NCI-H2081 (cell line): ENCODE measurements around the gene COL8A1.
"Not testable (repeated sequence)": the region's sequence is repeated elsewhere in the genome, so short reads cannot be mapped to it uniquely, and the experiment has no call there.

Experiments
- DNase-seq, 2 experiments: peaks; one replicate each; lab custom pipeline; 2025; lab: John Stamatoyannopoulos, UW

Gene COL8A1

GRCh38 chr3:99710094-99710493 is 71.7 kb downstream of the COL8A1 start:
- DNase-seq = no peak

GRCh38 chr3:99711351-99711750 is 73.0 kb downstream of the COL8A1 start:
- DNase-seq = no peak

- DNase-seq = no peak
Observed at GRCh38 chr3:99712291-99712954, 74.0 kb downstream of the COL8A1 start.

- DNase-seq = no peak
Observed at GRCh38 chr3:99713440-99713839, 75.0 kb downstream of the COL8A1 start.

- no peak for DNase-seq
Observed at GRCh38 chr3:99714146-99714545, 75.8 kb downstream of the COL8A1 start.

- no peak for DNase-seq
Observed at GRCh38 chr3:99714575-99714974, 76.2 kb downstream of the COL8A1 start.

GRCh38 chr3:99716463-99716995 is 78.1 kb downstream of the COL8A1 start:
- DNase-seq = no peak

GRCh38 chr3:99720985-99721632 is 82.7 kb downstream of the COL8A1 start:
- no peak for DNase-seq

- DNase-seq = no peak
Observed at GRCh38 chr3:99721633-99722007, 83.2 kb downstream of the COL8A1 start.

- no peak for DNase-seq
Observed at GRCh38 chr3:99724276-99724675, 85.9 kb downstream of the COL8A1 start.

- DNase-seq = no peak
Observed at GRCh38 chr3:99730870-99731269, 92.5 kb downstream of the COL8A1 start.

- DNase-seq = no peak
Observed at GRCh38 chr3:99731499-99731898, 93.1 kb downstream of the COL8A1 start.

- not testable (repeated sequence) for DNase-seq
Observed at GRCh38 chr3:99740371-99740770, 102.0 kb downstream of the COL8A1 start.

- no peak for DNase-seq
Observed at GRCh38 chr3:99741588-99741987, 103.2 kb downstream of the COL8A1 start.

- DNase-seq = peak; percentile 1 to 8
Observed at GRCh38 chr3:99747915-99748314, 109.5 kb downstream of the COL8A1 start.

- no peak for DNase-seq
Observed at GRCh38 chr3:99751649-99752048, 113.3 kb downstream of the COL8A1 start.

- DNase-seq = peak; percentile 48 to 51
Observed at GRCh38 chr3:99753268-99753975, 115.0 kb downstream of the COL8A1 start.

GRCh38 chr3:99755831-99756230 is 117.4 kb downstream of the COL8A1 start:
- no peak for DNase-seq

GRCh38 chr3:99757966-99758365 is 119.6 kb downstream of the COL8A1 start:
- DNase-seq = no peak

- DNase-seq = no peak
Observed at GRCh38 chr3:99758502-99759177, 120.2 kb downstream of the COL8A1 start.

GRCh38 chr3:99760031-99760430 is 121.6 kb downstream of the COL8A1 start:
- DNase-seq = no peak

- DNase-seq = no peak
Observed at GRCh38 chr3:99760629-99761028, 122.2 kb downstream of the COL8A1 start.
